OCI-LY7 (cell line): ENCODE results near the gene PRMT9.

Experiments used
- CTCF ChIP-seq: fragments of 200-600 bp; sonication (generic); conservative IDR thresholded peaks from 2 replicates; pipeline ENCODE4 v1.5.1; 2014; ENCODE audit warnings: mild to moderate bottlenecking, antibody characterized with exemption, low read length, moderate library complexity, mixed read lengths
- EZH2phosphoT487 ChIP-seq: fragments of 200-600 bp; sonication (generic); IDR thresholded peaks from 2 replicates; pipeline ENCODE4 v1.6.1; 2018; ENCODE audit warnings: low read depth, borderline replicate concordance, mild to moderate bottlenecking, mixed run types, antibody characterized with exemption, low read length, moderate library complexity, mixed read lengths

DNA sequence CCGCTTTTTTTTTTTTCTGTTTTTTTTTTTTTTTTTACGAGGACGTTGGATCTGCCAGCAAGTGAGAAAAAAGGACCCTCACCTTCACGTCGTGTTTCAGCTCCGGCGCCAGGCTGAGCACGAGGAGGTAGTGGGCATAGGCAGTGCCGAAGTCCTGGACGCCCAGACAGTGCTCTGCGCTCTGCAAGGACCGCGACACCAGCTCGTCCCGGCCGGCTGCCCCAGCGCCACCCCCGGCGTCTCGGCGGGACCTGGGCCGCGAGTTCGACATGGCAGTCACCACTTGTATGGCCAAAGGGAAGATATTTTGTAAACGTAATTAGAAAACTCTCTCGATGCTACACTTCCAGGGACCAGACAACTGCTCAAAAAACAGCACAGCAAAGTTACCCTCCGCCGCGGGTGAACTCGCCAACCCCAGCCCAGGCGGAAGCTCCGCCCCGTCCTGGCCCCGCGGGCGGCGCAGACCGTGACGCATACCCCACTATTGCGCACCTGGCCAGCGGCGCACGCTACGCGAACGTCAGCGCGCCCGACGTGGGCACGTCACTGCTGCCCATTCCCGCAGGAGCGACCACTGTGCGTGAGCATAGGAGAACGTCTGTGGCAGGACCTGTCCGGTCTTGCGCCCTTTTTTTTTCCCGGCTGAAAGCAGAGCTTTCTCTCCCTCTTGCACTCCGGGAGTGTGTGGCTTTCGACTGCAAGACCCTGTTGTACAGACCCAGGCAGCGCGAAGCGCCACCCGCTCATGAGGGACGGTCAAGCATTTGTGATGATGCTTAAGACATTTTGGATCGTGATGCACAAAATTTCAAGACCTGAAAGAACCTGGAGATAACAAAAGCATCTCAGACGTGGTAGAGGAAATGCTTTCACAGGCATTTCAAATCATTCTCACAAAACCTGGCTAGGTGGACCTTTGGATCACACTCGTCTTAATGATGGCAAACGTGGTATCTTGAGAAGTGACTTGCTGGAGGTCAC is at the start of gene PRMT9:
- TF ChIP-seq CTCF (no peak), EZH2phosphoT487 (no peak)
